Suprapubic skin (tissue), 4 donors: ENCODE results near the gene SRGAP2B. TPM values are rescaled to one million over a fixed set of nuclear protein-coding genes. Genes with fewer than 3 reads are reported as not detected.
"Not testable (repeated sequence)": the region's sequence is repeated elsewhere in the genome, so short reads cannot be mapped to it uniquely, and the experiment has no call there.

Experiments used
- DNase-seq, 2 donors: peaks; one replicate each; pipeline ENCODE4 v3.0.0-alpha.2; 2019; ENCODE audit warnings: low spot score in 2 of 2
- H3K27ac ChIP-seq: fragments of 200-600 bp; sonication (generic); one replicate; pipeline ENCODE4 v1.5.1; 2019
- H3K27me3 ChIP-seq: fragments of 200-600 bp; sonication (generic); one replicate; pipeline ENCODE4 v1.5.1; 2019
- H3K36me3 ChIP-seq: fragments of 200-600 bp; sonication (generic); one replicate; pipeline ENCODE4 v1.5.1; 2019
- H3K4me1 ChIP-seq: fragments of 200-600 bp; sonication (generic); one replicate; pipeline ENCODE4 v1.5.1; 2019
- H3K4me3 ChIP-seq: fragments of 200-600 bp; sonication (generic); one replicate; pipeline ENCODE4 v1.5.1; 2019; ENCODE audit warnings: mild to moderate bottlenecking
- H3K9me3 ChIP-seq: fragments of 200-600 bp; sonication (generic); one replicate; pipeline ENCODE4 v1.5.1; 2019
- WGBS: methylation state at CpG from one replicate; pipeline ENCODE4 v1.1.5; 2018; 5-methylcytosine and 5-hydroxymethylcytosine counted together
- total RNA-seq, 4 donors: library from RNA; depleted of rRNA; stranded (reverse); fragments of >200 nt; gene quantifications; one replicate each; pipeline ENCODE4 v1.1.0, GENCODE V29; 2016

Gene SRGAP2B
- total RNA-seq, 4 donors from 2014 or later: 21.7 to 42.6 (median 33.2) TPM

DNA sequence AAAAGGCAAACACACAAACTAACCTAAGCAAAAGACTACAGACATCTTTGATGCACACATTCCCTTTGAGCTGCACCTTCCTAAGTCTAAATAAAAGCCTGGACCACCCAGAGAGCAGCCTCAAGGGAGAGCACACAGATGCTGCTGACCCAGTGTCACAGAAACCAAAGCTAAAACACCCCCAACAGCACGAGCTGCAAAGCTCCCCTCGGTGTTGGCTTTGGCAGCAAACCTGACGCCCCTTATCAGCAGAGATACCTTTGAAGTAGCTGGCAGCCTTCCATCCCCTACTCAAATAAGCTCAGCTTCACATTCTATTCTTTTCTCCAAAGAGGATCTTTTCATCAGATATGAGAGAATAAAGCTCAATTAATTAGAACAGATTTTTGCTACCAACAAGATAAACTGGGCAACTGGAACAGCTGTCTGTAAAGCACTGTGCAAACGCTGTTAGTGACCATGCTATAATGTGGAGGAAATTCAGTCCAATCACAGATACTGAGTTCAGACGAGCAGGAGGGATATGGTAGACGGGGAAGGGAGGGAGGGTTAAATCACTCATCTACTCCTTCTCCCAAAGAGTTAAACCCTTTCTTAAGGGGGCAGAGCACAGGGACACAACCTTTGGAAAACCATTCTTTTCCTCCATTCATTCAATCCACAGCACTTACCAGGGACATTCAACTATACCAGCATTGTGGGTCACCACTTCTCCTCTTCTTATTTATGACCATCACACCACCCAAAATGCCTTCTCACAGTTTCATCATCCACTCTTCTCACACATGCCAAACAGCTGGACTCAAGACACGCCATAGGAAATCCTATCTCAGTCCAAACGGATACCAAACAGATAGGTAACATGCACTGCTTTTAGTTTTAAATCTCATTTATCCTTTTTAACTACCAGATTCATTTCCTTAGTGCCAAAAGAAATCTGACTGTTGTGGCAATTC lies 148.3 kb downstream of the SRGAP2B start:
- WGBS: no CpG with 5 or more reads among the region's 8 CpGs
- not testable (repeated sequence) for H3K4me3 ChIP-seq, H3K36me3 ChIP-seq, H3K9me3 ChIP-seq, DNase-seq, H3K4me1 ChIP-seq, H3K27me3 ChIP-seq, H3K27ac ChIP-seq

DNA sequence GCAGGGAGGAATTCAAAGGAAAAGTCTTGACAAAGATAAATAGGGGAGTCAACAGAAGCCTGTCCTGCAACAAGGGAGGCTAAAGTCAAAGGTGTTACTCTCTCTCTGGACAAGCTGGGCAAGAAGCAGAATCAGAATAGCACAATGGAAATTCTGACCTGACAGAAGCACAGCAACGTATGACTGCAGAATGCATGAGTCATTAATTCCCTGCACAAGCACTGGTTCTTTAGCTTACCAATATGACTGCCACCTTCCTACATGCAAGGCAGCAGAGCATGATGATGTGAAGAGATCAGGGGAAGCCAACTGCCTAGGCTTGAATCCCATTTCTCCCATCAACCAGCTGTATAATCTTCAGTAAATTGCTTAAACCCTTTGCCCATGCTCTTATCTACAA lies 153.4 kb downstream of the SRGAP2B start:
- H3K4me3 ChIP-seq, H3K27me3 ChIP-seq, H3K27ac ChIP-seq, DNase-seq, H3K9me3 ChIP-seq, H3K4me1 ChIP-seq, H3K36me3 ChIP-seq: not testable (repeated sequence)
- WGBS: no CpG with 5 or more reads among the region's 1 CpG

DNA sequence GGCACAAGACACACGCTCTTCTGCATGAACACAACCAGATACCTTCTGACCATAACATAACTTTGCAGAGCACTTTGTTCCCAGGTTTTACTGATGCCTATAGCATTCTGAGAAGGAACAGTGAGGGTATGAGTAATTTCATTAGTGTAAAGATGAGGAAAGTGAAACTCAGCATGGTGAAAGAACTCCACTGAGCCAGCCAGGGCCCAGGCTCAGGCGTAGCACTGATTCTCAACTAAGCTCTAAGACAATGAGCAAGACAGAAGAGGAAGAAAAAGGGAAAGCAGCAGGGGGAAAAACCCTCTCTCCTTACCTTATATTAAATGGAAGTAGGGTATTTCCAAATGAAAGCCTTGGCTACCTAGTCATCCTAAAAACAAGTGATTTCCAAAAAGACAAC lies 155.1 kb downstream of the SRGAP2B start:
- WGBS: no CpG with 5 or more reads among the region's 2 CpGs
- not testable (repeated sequence) for H3K4me3 ChIP-seq, H3K36me3 ChIP-seq, DNase-seq, H3K27ac ChIP-seq, H3K9me3 ChIP-seq, H3K4me1 ChIP-seq, H3K27me3 ChIP-seq

DNA sequence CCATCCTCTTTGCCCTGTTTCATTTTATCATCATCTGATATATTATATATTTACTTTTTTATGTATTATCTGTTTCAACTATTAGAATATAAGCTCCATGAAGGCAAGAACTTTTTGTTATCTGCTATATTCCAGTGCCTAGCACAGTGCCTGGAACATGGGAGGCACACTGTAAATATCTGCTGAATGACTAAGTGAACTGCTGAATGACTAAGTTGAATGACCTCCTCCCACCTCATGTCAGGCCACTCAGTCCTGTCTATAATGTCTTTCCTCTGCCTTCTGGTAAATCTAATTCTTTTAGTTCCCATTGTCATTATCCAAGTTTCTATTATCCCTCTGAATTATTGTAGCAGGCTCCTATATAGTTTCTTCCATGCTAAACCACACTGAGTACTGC lies 156.5 kb downstream of the SRGAP2B start:
- not testable (repeated sequence) for H3K9me3 ChIP-seq, H3K27me3 ChIP-seq, H3K36me3 ChIP-seq, H3K4me1 ChIP-seq, DNase-seq, H3K27ac ChIP-seq, H3K4me3 ChIP-seq

DNA sequence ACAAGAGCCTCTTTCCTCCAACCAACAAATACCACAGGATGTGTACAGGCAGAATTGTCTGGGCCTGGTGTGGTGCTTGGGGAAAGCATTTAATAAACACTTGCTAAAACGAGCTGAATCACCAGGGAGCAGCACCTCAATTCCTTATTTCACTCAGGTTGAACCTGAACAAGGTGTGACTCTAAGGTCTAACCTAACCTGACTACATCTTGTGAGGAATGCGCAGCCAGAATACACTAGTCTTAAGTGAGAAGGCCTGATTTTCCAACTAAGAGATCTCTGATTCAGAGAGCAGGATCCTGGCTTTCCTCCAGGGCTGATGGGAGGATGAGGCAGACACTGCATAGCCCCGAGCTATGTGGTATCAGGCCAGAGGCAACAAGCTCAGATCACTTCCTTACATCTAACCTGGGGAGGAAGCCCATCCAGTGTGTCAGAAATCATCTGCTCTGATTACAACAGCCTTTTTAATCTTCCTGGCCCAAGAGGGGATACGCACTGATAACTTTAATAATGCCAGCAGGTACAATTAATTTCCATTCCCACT lies 158.9 kb downstream of the SRGAP2B start:
- not testable (repeated sequence) for H3K4me3 ChIP-seq

DNA sequence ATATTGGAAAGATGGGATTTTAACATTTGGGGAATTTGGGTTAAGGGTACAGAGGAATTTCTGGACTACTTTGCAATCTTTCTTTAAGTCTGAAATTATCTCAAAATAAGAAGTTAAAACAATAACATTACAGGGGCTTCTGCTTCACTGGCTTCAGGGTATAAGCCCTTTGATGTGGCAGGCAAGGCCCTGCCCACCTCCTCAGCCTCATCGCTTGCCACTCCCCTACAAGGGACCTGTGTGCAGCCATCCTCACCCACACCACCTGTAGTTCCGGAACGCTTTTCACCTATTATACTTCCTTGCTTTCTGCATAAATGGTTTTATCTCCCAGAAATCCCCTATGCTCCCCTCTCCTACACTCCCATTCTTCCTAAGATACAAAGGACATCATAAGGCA lies 159.8 kb downstream of the SRGAP2B start:
- WGBS: no CpG with 5 or more reads among the region's 3 CpGs
- not testable (repeated sequence) for DNase-seq, H3K4me1 ChIP-seq, H3K4me3 ChIP-seq, H3K27ac ChIP-seq, H3K9me3 ChIP-seq, H3K36me3 ChIP-seq, H3K27me3 ChIP-seq

More for the DNA sequence above, 158.9 kb downstream of the SRGAP2B start:
- H3K36me3 ChIP-seq, H3K4me1 ChIP-seq, H3K9me3 ChIP-seq, H3K27me3 ChIP-seq, H3K27ac ChIP-seq, DNase-seq: not testable (repeated sequence)
- WGBS: no CpG with 5 or more reads among the region's 4 CpGs

DNA sequence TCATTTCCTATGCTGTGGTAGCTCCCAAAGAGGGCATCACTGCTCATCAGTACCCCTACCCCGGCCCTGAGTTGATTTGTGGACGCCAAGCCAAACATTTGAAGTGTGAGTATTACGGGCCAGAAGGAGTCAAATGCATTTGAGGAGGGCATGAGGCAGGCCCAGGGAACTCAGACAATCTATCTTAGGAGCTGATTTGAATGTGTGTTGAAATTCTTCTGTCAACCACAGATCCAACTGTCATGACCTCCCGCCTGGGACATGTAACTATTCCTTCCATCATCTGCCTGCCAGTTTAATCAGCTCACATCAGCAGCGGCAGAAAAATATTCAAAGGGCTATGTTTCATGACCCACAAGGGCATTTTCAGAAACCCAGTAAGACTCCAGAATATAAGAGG lies 162.1 kb downstream of the SRGAP2B start:
- H3K27ac ChIP-seq, DNase-seq, H3K4me1 ChIP-seq, H3K9me3 ChIP-seq, H3K36me3 ChIP-seq, H3K4me3 ChIP-seq, H3K27me3 ChIP-seq: not testable (repeated sequence)
- no CpG with 5 or more reads among the region's 5 CpGs for WGBS

DNA sequence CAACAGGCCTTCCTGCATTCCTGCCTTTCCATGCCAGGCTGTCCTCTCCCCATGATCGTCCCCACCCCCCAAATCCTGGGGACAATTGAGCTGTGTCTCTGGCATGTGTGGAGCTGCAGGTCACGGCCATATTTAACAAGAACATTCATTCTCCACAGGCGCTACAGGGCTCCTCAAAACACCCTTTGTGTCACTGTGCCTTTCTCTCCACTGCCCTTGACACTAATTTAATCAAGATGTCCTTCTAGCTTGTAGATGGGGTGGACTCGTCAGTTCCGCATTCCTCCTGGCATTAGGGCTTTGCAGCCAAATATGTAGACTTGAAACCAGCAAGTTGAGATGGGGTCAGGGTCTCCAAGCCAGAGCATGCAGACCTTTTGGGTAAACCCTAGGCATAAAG lies 163.0 kb downstream of the SRGAP2B start:
- 100% methylated on average over 2 of the region's 5 CpGs for WGBS
- not testable (repeated sequence) for DNase-seq

DNA sequence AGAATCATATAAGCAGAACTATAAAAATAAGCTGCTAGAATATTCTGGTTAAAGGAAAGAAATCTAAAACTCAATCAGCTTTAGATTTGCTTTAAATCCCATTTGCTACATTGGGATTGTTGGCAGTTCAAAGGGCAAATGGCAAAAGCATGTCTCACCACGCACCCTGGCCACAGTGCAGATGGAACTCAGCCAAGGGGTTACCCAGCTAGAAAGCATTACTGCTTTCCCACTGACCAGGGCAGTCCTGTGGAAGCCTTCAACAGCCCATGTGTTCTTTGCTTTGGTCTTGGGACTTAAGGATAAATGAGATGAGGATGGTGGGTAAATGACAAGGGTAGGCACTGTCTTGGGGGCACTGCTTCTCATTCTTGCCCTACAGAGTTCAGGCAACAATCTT lies 163.6 kb downstream of the SRGAP2B start:
- H3K27me3 ChIP-seq, H3K4me1 ChIP-seq, H3K4me3 ChIP-seq, H3K36me3 ChIP-seq, H3K27ac ChIP-seq, H3K9me3 ChIP-seq, DNase-seq: not testable (repeated sequence)
- 75% methylated on average over 1 of the region's 1 CpG for WGBS

More for the DNA sequence above, 163.0 kb downstream of the SRGAP2B start:
- not testable (repeated sequence) for H3K4me3 ChIP-seq, H3K4me1 ChIP-seq, H3K36me3 ChIP-seq, H3K27ac ChIP-seq, H3K9me3 ChIP-seq, H3K27me3 ChIP-seq

DNA sequence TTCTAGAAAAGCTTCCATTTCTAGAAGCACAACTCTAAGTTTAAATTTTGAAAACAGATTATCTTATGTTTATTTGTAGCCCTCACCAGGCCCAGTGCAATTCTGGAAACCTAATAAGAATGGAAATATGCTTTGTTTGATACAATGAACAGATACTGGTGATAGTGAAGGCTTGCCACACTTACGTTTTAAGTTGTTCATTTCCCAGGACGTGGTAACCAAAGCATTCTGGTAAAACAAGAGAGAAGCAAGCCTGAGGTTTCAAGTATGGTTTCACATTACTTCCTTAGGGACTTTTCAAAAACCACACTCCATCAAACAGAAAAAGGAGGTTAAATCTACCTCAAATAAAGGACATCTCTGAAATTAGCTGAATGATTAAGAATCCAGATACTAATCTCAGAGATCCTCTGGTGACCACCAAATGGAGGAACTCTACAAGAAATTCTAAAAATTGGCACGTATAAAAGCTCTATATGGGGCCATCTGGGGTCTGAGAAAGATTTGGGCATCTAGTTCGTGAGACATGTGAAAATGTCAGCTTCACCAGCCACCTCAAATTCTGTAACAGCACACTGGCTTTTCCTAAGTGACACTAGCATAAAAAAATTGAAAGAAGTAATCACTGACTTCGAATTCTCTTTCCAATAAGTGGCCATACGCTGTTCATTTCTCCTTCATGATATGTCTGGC lies 164.9 kb downstream of the SRGAP2B start:
- H3K27ac ChIP-seq: not testable (repeated sequence)

DNA sequence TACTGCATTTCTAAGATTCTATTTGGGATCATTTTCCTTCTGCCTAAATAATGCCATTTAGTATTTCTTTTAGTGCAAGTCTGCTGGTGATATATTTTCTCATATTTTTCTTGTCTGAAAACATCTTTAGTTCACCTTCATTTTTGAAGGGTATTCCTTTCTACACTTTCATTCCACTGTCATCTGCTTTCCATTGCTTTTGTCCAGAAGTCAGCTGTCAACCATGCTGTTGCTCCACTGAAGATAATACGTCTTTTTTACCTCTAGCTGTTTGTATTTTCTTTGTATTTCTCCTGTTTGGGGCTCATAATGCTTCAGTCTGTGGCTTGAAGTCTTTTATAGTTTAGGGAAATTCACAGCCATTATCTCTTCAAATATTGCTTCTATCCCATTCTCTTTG lies 167.8 kb downstream of the SRGAP2B start:
- not testable (repeated sequence) for H3K4me1 ChIP-seq, H3K27me3 ChIP-seq, H3K36me3 ChIP-seq, H3K27ac ChIP-seq, H3K9me3 ChIP-seq, H3K4me3 ChIP-seq, DNase-seq
- 81% methylated on average over 1 of the region's 1 CpG for WGBS

More for the DNA sequence above, 164.9 kb downstream of the SRGAP2B start:
- not testable (repeated sequence) for H3K27me3 ChIP-seq, DNase-seq, H3K4me3 ChIP-seq, H3K9me3 ChIP-seq, H3K4me1 ChIP-seq, H3K36me3 ChIP-seq
- WGBS: no CpG with 5 or more reads among the region's 6 CpGs

DNA sequence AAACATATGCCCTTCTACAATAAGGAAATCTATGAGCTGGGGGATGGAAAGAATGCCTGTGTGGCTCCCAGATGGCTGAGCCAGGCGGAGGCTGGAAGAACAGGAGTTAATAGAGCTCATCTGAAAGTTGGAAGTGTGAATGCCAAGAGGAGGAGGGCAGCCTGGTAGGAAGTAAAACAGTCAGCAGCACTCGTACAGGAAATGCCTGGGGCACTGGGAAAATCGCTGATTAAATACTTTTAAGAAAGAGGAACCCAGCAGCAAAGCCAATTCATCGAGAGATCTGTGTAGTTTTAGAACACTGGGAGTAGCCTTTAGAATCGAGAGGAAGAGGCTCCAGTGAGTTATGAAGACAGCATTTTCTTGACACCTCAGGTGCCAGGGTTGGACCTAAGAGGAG lies 171.5 kb downstream of the SRGAP2B start:
- not testable (repeated sequence) for H3K9me3 ChIP-seq, H3K4me1 ChIP-seq, DNase-seq, H3K27ac ChIP-seq, H3K36me3 ChIP-seq, H3K27me3 ChIP-seq, H3K4me3 ChIP-seq
- whole genome bisulfite sequencing: no CpG with 5 or more reads among the region's 5 CpGs

DNA sequence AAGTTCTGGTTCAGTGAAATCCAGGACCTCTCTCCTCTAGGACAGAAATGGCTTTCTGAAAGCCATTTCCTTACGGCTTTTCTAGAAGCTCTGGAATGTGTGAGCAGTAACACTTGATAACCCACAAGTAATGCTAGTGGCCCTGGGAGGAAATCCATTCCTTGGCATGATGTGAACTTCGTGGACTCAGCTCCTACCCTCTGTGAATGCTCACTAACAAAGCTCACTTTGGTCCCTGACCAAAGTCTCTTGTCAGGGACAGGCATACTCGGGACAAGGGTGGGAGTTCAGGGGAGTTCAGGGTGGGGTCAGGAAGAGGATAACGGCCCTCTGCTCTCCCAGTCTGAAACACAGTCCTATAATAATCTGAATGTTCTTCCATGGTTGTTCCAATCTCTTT lies 172.3 kb downstream of the SRGAP2B start:
- not testable (repeated sequence) for DNase-seq

DNA sequence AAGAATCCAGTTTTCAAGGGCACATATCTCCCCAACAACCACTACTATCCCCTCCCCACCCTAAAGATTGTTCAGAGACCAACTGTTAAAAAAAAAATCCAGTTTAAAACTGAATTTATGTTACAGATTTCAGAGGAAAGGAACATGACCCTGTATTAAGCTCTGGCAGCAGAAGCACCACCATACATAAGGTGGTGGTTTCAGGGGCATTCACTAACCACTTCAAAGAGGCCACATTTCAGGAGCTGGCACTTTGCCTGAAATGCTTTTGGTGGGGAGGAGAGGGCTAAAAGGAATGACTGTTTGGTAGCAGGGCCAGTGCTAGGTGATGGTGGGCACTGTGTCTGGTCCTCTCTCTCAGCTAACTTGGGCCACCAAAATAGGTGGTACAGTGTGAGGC lies 176.0 kb downstream of the SRGAP2B start:
- H3K36me3 ChIP-seq, H3K9me3 ChIP-seq, H3K4me1 ChIP-seq, H3K4me3 ChIP-seq, H3K27ac ChIP-seq, DNase-seq, H3K27me3 ChIP-seq: not testable (repeated sequence)

More for the DNA sequence above, 172.3 kb downstream of the SRGAP2B start:
- 76% methylated on average over 2 of the region's 4 CpGs for WGBS
- H3K4me1 ChIP-seq, H3K36me3 ChIP-seq, H3K4me3 ChIP-seq, H3K27ac ChIP-seq, H3K9me3 ChIP-seq, H3K27me3 ChIP-seq: not testable (repeated sequence)
